ENCODE results near the gene MSL1.

DNA sequence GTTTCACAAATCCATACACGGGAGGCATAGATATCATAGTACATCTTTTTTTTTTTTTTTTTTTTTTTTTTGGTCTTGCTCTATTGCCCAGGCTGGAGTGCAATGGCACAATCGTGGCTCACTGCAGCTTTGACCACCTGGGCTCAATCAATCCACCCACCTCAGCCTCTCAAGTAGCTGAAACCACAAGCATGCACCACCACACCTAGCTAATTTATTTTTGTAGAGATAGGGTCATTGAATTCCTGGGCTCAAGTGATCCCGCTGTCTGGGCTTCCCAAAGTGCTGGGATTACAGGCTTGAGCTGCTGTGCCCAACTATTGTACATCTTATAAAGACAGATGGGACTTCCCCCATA, 52.0 kb downstream of the MSL1 start:
- TF ChIP-seq, protein P1, sequence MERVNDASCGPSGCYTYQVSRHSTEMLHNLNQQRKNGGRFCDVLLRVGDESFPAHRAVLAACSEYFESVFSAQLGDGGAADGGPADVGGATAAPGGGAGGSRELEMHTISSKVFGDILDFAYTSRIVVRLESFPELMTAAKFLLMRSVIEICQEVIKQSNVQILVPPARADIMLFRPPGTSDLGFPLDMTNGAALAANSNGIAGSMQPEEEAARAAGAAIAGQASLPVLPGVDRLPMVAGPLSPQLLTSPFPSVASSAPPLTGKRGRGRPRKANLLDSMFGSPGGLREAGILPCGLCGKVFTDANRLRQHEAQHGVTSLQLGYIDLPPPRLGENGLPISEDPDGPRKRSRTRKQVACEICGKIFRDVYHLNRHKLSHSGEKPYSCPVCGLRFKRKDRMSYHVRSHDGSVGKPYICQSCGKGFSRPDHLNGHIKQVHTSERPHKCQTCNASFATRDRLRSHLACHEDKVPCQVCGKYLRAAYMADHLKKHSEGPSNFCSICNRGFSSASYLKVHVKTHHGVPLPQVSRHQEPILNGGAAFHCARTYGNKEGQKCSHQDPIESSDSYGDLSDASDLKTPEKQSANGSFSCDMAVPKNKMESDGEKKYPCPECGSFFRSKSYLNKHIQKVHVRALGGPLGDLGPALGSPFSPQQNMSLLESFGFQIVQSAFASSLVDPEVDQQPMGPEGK (CRISPR knock-in tag; IDR thresholded peaks at IDR 0.05; ENCODE audit: borderline replicate concordance): no peak
- TF ChIP-seq ZFP30 (CRISPR knock-in tag; IDR thresholded peaks at IDR 0.05): no peak
- no peak for TF ChIP-seq CREB5 (CRISPR knock-in tag; IDR thresholded peaks at IDR 0.05; ENCODE audit: low read depth)
